Activated CD4-positive, CD25-positive, alpha-beta regulatory T cell (primary cell): ENCODE measurements around the gene FAM90A26.
"Not testable (repeated sequence)": the region's sequence is repeated elsewhere in the genome, so short reads cannot be mapped to it uniquely, and the experiment has no call there.

Experiments used
- DNase-seq, 4 experiments: peaks; one replicate each; lab custom pipeline; 2025; lab: John Stamatoyannopoulos, UW

FAM90A26 gene

DNA sequence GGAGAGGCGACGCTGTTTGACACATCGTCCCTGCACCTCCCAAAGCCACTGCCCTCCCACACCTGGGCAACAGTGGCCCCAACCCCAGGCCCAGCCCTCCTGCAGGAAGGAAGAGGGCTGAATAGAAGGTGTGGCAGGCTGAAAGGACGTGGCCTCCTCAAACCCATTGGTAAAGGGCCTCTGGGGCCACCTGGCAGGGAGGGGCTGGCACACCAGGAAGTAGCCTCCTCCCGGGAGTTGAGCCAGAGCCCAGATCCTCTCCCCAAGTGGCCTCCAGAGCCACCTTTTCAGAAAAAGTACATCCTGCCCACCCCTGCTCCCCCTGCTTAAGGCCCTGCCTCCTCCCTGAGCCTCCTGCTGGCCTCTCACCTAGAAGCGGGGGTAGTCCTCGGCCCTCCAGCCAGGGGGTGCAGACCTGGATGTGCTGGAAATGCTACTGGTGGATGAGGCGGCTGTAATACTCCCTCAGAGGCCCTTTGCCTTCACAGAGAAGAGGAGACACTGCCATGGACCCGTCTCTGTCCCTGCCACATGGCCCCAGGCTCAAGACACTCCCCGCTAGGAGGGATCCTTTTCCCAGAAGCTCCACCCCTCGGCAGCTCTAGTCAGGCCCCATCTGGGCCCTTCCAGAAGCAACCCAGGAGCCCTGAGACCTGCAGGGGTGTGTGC is at the start of gene FAM90A26:
Gene FAM90A26, plus strand, starts transcription at position 619 of the 669 bp plus-strand sequence. CDS start 2,764 bp downstream, outside the sequence.
- not testable (repeated sequence) for DNase-seq

GRCh38 chr4:9122711-9123110 is 47.5 kb upstream of the FAM90A26 start:
- DNase-seq = not testable (repeated sequence)

DNA sequence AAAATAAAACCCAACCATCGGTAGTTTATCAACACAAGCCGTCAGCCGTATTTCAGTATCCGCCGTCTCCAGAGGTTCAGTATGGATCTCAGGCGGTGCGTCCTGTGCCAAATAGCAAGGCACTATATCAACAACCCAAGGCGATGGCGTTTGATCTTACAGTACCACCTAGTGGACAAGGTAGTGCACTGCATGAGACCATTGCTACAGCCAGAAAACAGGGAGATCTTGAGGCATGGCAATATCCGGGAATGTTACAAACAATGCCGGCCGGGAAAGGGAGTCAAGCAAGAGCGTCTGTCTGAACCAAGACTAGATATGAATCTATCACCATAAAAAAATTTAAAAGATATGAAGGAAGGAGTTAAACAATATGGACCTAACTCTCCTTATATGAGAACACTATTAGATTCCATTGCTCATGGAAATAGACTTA is 46.6 kb upstream of the FAM90A26 start:
- DNase-seq = not testable (repeated sequence)

- not testable (repeated sequence) for DNase-seq
Observed at GRCh38 chr4:9125601-9126161, 44.5 kb upstream of the FAM90A26 start.

DNA sequence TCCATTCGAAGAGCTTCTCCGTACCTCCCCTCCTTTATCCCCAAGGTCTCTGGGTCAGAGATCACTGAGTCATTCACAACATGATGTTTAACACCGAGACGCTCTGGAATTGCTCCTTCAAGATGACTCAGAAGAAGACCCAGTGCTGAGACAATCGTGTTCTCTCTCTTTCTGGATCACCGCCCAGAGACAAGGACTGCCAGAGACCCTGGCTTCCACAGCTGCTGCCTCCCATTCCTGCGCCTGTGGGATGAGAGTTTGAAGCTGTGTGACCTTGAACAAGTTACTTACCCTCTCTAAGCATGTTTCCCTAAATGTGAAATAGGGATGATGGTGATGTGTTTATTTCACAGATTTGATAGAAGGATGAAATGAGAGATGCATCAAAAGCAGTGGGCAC is 38.8 kb upstream of the FAM90A26 start:
- DNase-seq = not testable (repeated sequence)

DNA sequence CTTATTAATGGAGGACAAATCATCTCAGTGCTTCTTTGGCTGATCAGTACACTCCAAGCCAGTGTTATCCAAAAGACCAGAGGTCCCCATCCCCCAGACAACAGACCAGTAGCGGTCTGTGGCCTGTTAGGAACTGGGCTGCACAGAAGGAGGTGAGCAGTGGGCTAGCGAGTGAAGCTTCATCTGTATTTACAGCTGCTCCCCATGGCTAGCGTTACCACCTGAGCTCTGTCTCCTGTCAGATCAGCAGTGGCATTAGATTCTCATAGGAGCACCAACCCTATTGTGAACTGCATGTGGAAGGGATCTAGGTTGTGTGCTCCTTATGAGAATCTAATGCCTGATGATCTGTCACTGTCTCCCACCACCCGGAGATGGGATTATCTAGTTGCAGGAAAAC is 37.4 kb upstream of the FAM90A26 start:
- DNase-seq = not testable (repeated sequence)

DNA sequence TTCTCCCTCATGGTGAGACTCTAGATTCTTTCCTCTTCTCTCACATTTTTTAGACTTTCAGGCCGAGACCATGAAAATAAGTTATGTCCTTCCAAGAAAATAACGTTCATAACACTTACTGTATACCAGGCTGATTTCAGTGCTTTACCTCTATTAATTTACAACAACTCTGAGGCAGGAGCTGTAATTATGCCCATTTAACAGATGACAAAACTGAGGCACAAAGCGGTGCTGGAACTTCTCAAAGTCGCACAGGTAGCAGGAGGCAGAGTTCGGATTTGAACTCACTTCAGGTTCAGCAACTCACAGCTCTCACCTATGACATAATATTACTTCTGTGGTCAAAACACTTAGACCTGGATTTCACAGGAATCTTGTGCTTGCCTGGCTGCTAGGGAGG is 36.2 kb upstream of the FAM90A26 start:
- not testable (repeated sequence) for DNase-seq

DNA sequence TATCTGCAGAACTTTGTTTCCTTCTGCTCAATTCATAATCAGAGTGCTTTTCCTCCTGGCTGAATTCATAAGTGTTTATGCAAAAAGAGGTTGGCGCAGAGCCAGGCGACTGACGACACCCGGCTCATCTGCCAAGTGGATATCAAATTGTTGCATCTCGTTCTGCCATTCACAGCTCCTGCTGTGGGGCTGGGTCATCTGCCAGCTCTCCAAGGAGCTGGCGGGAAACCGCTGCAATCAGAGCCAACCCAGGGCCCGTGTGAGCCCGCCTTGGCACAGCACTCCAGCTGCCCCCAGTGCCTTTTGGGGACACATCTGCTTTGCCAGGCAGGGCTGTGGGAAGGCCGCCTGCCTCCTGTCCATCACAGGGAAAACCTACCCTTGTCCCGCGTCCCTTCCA is 35.7 kb upstream of the FAM90A26 start:
- DNase-seq = not testable (repeated sequence)

GRCh38 chr4:9141050-9141449 is 29.2 kb upstream of the FAM90A26 start:
- not testable (repeated sequence) for DNase-seq

DNA sequence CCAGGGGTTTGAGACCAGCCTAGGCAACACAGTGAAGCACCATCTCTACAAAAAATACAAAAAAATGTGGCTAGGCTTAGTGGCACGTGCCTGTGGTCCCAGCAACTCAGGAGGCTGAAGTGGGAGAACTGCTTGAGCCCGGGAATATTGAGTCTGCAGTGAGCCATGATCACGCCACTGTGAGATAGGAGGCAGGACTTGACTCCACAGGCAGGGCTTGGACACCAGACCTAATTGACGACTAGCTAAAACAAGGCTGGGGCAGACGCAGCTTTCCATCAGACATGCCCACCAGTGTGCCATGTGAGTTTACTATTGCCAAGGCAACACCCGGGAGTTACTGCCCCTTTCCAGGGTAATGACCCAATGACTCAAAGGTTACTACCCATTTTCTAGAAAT is 27.4 kb upstream of the FAM90A26 start:
- DNase-seq = not testable (repeated sequence)

GRCh38 chr4:9143421-9144080 is 26.7 kb upstream of the FAM90A26 start:
- DNase-seq = no peak

GRCh38 chr4:9146967-9147366 is 23.2 kb upstream of the FAM90A26 start:
- DNase-seq = no peak

GRCh38 chr4:9147368-9147767 is 22.8 kb upstream of the FAM90A26 start:
- DNase-seq = not testable (repeated sequence)

DNA sequence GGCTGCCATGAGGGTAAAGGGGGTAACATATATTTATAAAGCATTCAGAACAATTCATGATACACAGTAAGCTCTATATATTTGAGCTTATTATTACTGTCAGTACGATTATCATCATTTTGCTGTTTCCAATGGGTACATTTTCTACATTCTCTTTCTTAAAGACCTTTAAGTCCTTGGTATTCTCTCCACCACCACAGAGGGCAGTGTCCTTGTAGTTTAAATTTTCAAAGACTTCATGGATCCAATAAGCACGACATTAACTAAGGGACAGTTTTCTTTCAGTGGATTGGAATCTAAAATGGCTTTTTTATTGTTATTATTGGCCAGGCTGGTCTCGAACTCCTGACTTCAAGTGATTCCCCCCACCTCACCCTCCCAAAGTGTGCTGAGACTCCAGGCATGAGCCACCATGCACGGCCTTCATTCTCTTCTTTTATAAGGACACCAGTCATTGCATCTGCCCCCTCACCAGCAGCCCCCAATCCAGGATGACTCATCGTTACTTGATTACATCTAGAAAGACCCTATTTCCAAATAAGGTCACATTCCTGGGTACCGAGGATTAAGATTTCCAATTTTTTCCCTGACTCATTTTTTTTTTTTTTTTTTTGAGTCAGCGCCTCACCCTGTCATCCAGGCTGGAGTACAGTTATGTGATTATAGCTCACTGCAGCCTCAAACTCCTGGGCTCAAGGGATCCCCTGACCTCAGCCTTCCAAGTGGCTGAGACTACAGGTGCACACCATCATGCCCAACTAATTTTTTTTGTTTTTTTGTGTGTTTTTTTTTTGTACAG is 21.4 kb upstream of the FAM90A26 start:
- not testable (repeated sequence) for DNase-seq

DNA sequence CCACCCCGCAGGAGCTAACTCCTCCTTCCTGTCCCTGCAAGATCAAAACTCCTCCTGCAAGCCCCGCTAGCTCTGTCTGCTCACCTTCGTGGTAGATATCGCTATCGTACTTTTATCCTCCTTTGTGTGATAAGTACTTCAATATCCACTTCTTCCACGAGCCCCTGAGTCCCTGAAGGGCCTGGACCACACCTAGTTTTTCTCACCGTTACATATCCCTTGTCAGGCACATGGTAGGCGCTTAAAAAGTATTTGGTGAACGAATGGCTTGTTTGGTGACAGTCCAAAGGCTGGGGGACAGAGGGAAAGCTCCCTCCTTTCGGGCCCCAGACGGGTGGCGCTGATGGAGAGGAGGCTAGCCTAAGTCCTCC is 18.4 kb upstream of the FAM90A26 start:
- DNase-seq = not testable (repeated sequence)

GRCh38 chr4:9152180-9153007 is 17.8 kb upstream of the FAM90A26 start:
- DNase-seq = peak; percentile 89 to 95 (median 90)

- DNase-seq = peak; percentile 85 to 93 (median 92)
Observed at GRCh38 chr4:9153008-9153570, 17.1 kb upstream of the FAM90A26 start.

- DNase-seq = not testable (repeated sequence)
Observed at GRCh38 chr4:9153571-9154157, 16.5 kb upstream of the FAM90A26 start.

DNA sequence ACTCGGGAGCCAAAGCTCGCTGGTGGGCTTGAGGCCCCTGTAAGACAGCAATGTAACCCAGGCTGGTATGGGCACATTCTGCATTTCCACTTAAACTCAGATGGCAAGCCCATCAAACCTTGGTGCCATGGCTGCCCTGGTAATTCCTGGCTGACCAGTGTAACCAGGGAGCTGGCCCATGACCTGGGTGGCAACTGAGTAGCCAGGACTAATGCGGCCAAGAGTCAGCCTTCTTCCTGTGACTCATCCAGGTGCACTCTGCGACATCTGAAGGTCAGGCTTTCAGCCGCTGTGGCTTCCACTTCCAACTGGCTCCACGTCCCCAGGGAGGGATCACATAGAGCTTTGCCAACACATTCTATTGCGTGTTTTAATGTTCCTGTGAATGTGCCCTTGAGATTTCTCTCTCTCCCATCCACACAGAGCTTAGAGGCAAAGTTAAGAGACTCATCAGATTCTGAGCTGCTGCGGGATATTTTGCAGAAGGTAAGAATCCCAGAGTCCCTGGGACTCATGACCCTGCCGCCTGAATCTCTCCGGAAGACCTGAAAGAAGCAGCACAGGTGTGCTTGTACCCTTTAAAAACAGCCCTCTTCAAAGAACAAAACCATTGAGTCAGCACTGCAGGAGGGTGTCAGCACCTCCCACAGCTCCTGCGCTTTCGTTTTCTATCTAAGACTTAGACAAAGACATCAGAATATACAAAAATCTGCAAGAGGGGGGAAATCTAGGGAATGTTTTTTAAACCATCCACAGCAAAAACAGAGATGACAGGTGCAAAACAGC is 14.9 kb upstream of the FAM90A26 start:
- not testable (repeated sequence) for DNase-seq

DNA sequence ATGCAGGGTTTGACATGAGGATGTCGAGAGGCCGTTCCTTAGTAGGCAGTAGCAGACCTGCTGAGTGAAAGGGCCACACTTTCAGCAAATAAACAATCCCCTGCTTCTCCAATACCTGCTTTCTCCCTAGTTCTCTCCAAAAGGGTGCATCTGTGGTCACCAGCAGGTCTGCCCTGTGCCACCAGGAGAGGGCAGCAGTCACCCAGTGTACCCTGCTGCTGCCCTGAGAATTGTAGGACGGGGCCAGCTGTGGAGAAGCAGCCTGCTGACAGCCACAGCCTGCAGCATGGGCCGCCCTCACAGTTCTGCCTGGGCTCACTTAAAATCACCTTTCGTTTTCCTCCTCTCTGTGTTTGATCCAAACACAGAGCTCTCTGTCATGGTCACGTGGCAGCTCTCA is 11.8 kb upstream of the FAM90A26 start:
- DNase-seq = not testable (repeated sequence)
